Measurements from ENCODE around the gene DDX42. TPM values are rescaled to one million over a fixed set of nuclear protein-coding genes. Genes with fewer than 3 reads are reported as not detected.
"Not testable (repeated sequence)": the region's sequence is repeated elsewhere in the genome, so short reads cannot be mapped to it uniquely, and the experiment has no call there.

DDX42 gene
- total and polyA plus RNA-seq, 2 experiments from 2014 or later = 37.2 to 52.6 TPM

- in situ Hi-C loops (cut with MboI) = no loop called here
- 68 to 72% methylated on average over 3 of the region's 3 CpGs for WGBS, 2 experiments (ENCODE audit: low coverage in 1 of 2, low lambda C conversion rate in 2 of 2, missing lambda C conversion rate in 2 of 2)
- Histone ChIP-seq H3K79me2 (ENCODE audit: insufficient read depth) (no peaks in the 10 kb centered on the region), H3K4me3 (no peak overlapping the region), H3K27ac (no peak overlapping the region), H3K9ac (no peak overlapping the region), H3K9me3 (ENCODE audit: low read depth) (no peaks in the 10 kb centered on the region), H3K4me1 (ENCODE audit: insufficient read depth) (no peaks in the 10 kb centered on the region), H3K36me3 (ENCODE audit: low read depth) (no peaks in the 10 kb centered on the region), H3K27me3 (replicated peaks; ENCODE audit: insufficient read depth) (0 out of 2 replicates have a peak, but pooled peaks cover 4% of the 10 kb centered on the region), H3K9me2 (ENCODE audit: insufficient read depth) (no peaks in the 10 kb centered on the region), H4K20me1 (ENCODE audit: insufficient read depth) (no peaks in the 10 kb centered on the region), H3F3A (ENCODE audit: insufficient read depth) (no peaks in the 10 kb centered on the region), H2AFZ (no peak overlapping the region), H3K4me2 (ENCODE audit: unreplicated experiment) (no peak overlapping the region)
- DNase-seq = no peak
- no peak for TF ChIP-seq EZH2phosphoT487 (IDR thresholded peaks at IDR 0.05; ENCODE audit: insufficient read depth, low read depth)
- no peak for TF ChIP-seq EZH2 (IDR thresholded peaks at IDR 0.05; ENCODE audit: insufficient read depth, poor library complexity, severe bottlenecking)
These were observed 85.3 kb downstream of the DDX42 start for GRCh38 chr17:63859257-63859656.

DNA sequence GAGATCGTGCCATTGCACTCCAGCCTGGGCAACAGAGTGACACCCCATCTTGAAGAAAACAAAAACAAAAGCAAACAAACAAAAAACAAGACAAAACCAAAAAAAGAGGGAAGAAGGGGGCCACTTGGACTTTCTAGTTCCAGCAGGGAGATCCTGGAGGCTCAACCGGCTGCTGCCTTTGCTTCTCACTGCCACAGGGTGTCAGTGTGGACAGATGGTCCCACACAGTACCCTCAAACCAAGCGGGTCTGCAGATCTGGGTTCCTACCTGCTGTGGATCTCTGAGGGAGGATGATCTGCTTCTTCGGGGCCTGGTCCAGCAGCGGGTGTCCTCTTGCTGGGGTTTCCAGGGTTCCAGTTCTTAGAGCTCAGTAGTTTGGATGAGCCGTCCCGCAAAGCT lies 92.7 kb downstream of the DDX42 start:
- H4K20me1 ChIP-seq (ENCODE audit: insufficient read depth); H3K9ac ChIP-seq; H2AFZ ChIP-seq; in situ Hi-C loops (cut with MboI); H3K9me3 ChIP-seq (ENCODE audit: low read depth); H3K27me3 ChIP-seq (replicated peaks; ENCODE audit: insufficient read depth); H3K79me2 ChIP-seq (ENCODE audit: insufficient read depth); H3K4me3 ChIP-seq; H3K27ac ChIP-seq; H3K4me2 ChIP-seq (ENCODE audit: unreplicated experiment); H3K36me3 ChIP-seq (ENCODE audit: low read depth); H3K9me2 ChIP-seq (ENCODE audit: insufficient read depth): not testable (repeated sequence)
- Histone ChIP-seq H3F3A (ENCODE audit: insufficient read depth) (peaks cover 20% of the 10 kb centered on the region; the same call in 1 of the 2 replicates), H3K4me1 (ENCODE audit: insufficient read depth) (peaks cover 15% of the 10 kb centered on the region)
- peak; percentile 22 for DNase-seq
- 64 to 69% methylated on average over 7 of the region's 7 CpGs for WGBS, 2 experiments (ENCODE audit: low coverage in 1 of 2, low lambda C conversion rate in 2 of 2, missing lambda C conversion rate in 2 of 2)

Other genes starting within 250 kb of the DDX42 start
- gene DCAF7, start 223.7 kb upstream of the DDX42 start, total RNA-seq (2014; rRNA removed; shearing (Covaris generic)) = 21.2 and 21.6 TPM in 2 replicates
- gene DCAF7, start 223.7 kb upstream of the DDX42 start, polyA plus RNA-seq (2016; fragmentation: Nextera tagmentation; extraction: Ambion mirVana) = 38.2 and 38.4 TPM in 2 replicates
- gene TACO1, start 173.3 kb upstream of the DDX42 start, total RNA-seq (2014; rRNA removed; shearing (Covaris generic)) = 7.9 and 16.4 TPM in 2 replicates
- 22.3 and 23.8 TPM in 2 replicates for gene TACO1, start 173.3 kb upstream of the DDX42 start, polyA plus RNA-seq (2016; fragmentation: Nextera tagmentation; extraction: Ambion mirVana)
- 36.7 and 49.3 TPM in 2 replicates for gene MAP3K3, start 151.8 kb upstream of the DDX42 start, total RNA-seq (2014; rRNA removed; shearing (Covaris generic))
- gene MAP3K3, start 151.8 kb upstream of the DDX42 start, polyA plus RNA-seq (2016; fragmentation: Nextera tagmentation; extraction: Ambion mirVana) = 8.6 and 12.2 TPM in 2 replicates
- 9.1 and 14.0 TPM in 2 replicates for gene LIMD2, start 74.0 kb upstream of the DDX42 start, total RNA-seq (2014; rRNA removed; shearing (Covaris generic))
- gene LIMD2, start 74.0 kb upstream of the DDX42 start, polyA plus RNA-seq (2016; fragmentation: Nextera tagmentation; extraction: Ambion mirVana) = 13.6 and 15.8 TPM in 2 replicates
- 13.9 and 15.7 TPM in 2 replicates for gene STRADA, start 32.4 kb upstream of the DDX42 start, total RNA-seq (2014; rRNA removed; shearing (Covaris generic))
- gene STRADA, start 32.4 kb upstream of the DDX42 start, polyA plus RNA-seq (2016; fragmentation: Nextera tagmentation; extraction: Ambion mirVana) = 21.6 and 22.3 TPM in 2 replicates
- gene CCDC47, start 573 bp upstream of the DDX42 start, total RNA-seq (2014; rRNA removed; shearing (Covaris generic)) = 72.2 and 74.2 TPM in 2 replicates
- 60.5 and 61.6 TPM in 2 replicates for gene CCDC47, start 573 bp upstream of the DDX42 start, polyA plus RNA-seq (2016; fragmentation: Nextera tagmentation; extraction: Ambion mirVana)
- gene PSMC5, start 53.3 kb downstream of the DDX42 start, total RNA-seq (2014; rRNA removed; shearing (Covaris generic)) = 36.2 and 60.5 TPM in 2 replicates
- gene PSMC5, start 53.3 kb downstream of the DDX42 start, polyA plus RNA-seq (2016; fragmentation: Nextera tagmentation; extraction: Ambion mirVana) = 178 and 180 TPM in 2 replicates
- gene FTSJ3, start 53.5 kb downstream of the DDX42 start, total RNA-seq (2014; rRNA removed; shearing (Covaris generic)) = 38.1 and 47.3 TPM in 2 replicates
- gene FTSJ3, start 53.5 kb downstream of the DDX42 start, polyA plus RNA-seq (2016; fragmentation: Nextera tagmentation; extraction: Ambion mirVana) = 27.6 and 29.2 TPM in 2 replicates
- 85.1 and 88.5 TPM in 2 replicates for gene SMARCD2, start 68.5 kb downstream of the DDX42 start, total RNA-seq (2014; rRNA removed; shearing (Covaris generic))
- gene SMARCD2, start 68.5 kb downstream of the DDX42 start, polyA plus RNA-seq (2016; fragmentation: Nextera tagmentation; extraction: Ambion mirVana) = 28.9 and 29.3 TPM in 2 replicates
- not detected in 2 replicates for gene CSH2, start 99.5 kb downstream of the DDX42 start, total RNA-seq (2014; rRNA removed; shearing (Covaris generic))
- gene CSH2, start 99.5 kb downstream of the DDX42 start, polyA plus RNA-seq (2016; fragmentation: Nextera tagmentation; extraction: Ambion mirVana) = not detected in 2 replicates
- not detected in 2 replicates for gene GH2, start 107.8 kb downstream of the DDX42 start, total RNA-seq (2014; rRNA removed; shearing (Covaris generic))
- gene GH2, start 107.8 kb downstream of the DDX42 start, polyA plus RNA-seq (2016; fragmentation: Nextera tagmentation; extraction: Ambion mirVana) = not detected in 2 replicates
- gene CSH1, start 122.4 kb downstream of the DDX42 start, total RNA-seq (2014; rRNA removed; shearing (Covaris generic)) = not detected in 2 replicates
- not detected in 2 replicates for gene CSH1, start 122.4 kb downstream of the DDX42 start, polyA plus RNA-seq (2016; fragmentation: Nextera tagmentation; extraction: Ambion mirVana)
- gene CSHL1, start 137.1 kb downstream of the DDX42 start, total RNA-seq (2014; rRNA removed; shearing (Covaris generic)) = not detected in 2 replicates
- not detected in 2 replicates for gene CSHL1, start 137.1 kb downstream of the DDX42 start, polyA plus RNA-seq (2016; fragmentation: Nextera tagmentation; extraction: Ambion mirVana)
- not detected in 2 replicates for gene GH1, start 144.7 kb downstream of the DDX42 start, total RNA-seq (2014; rRNA removed; shearing (Covaris generic))
- gene GH1, start 144.7 kb downstream of the DDX42 start, polyA plus RNA-seq (2016; fragmentation: Nextera tagmentation; extraction: Ambion mirVana) = not detected in 2 replicates
- gene CD79B, start 158.2 kb downstream of the DDX42 start, total RNA-seq (2014; rRNA removed; shearing (Covaris generic)) = not detected in 2 replicates
- gene CD79B, start 158.2 kb downstream of the DDX42 start, polyA plus RNA-seq (2016; fragmentation: Nextera tagmentation; extraction: Ambion mirVana) = not detected in 2 replicates
- gene SCN4A, start 198.7 kb downstream of the DDX42 start, total RNA-seq (2014; rRNA removed; shearing (Covaris generic)) = not detected in 2 replicates
- gene SCN4A, start 198.7 kb downstream of the DDX42 start, polyA plus RNA-seq (2016; fragmentation: Nextera tagmentation; extraction: Ambion mirVana) = not detected in 2 replicates
- not detected in 2 replicates for gene PRR29, start 224.2 kb downstream of the DDX42 start, total RNA-seq (2014; rRNA removed; shearing (Covaris generic))
- gene PRR29, start 224.2 kb downstream of the DDX42 start, polyA plus RNA-seq (2016; fragmentation: Nextera tagmentation; extraction: Ambion mirVana) = 0.47 TPM in 1 of 2 replicates, not detected in the other
- gene ICAM2, start 246.5 kb downstream of the DDX42 start, total RNA-seq (2014; rRNA removed; shearing (Covaris generic)) = 0.97 and 3.4 TPM in 2 replicates
- gene ICAM2, start 246.5 kb downstream of the DDX42 start, polyA plus RNA-seq (2016; fragmentation: Nextera tagmentation; extraction: Ambion mirVana) = 0.94 and 1.3 TPM in 2 replicates

Data from GM23248 (cell line).